Mammary epithelial cell (primary cell): Measurements from ENCODE around the gene CFAP221.

Experiments used
- CTCF ChIP-seq, 2 donors: IDR thresholded peaks in 1 of 2; conservative IDR thresholded peaks in 1 of 2; 2 replicates each; pipeline ENCODE4 v1.5.1; 2011 to 2012; ENCODE audit warnings: inconsistent platforms in 2 of 2, low read length in 2 of 2, mild to moderate bottlenecking in 2 of 2, control low read depth in 1 of 2, low read depth in 1 of 2; ENCODE audit not compliant: insufficient read depth in 1 of 2; ENCODE audit errors: extremely low read depth in 1 of 2
- EZH2 ChIP-seq: IDR thresholded peaks from 2 replicates; pipeline ENCODE4 v1.6.1; 2012; ENCODE audit warnings: low read length, inconsistent platforms, borderline replicate concordance

GRCh38 chr2:119672161-119672862 is 128.1 kb downstream of the CFAP221 start:
- TF ChIP-seq CTCF (conservative IDR thresholded peaks at IDR 0.05 in 1 of 2, IDR thresholded peaks at IDR 0.05 in 1 of 2; ENCODE audit: extremely low read depth in 1 of 2, insufficient read depth in 1 of 2, low read depth in 1 of 2, low read length in 2 of 2): no peak
- TF ChIP-seq EZH2: no peak
